A673 (cell line): Measurements from ENCODE around the gene DLG3.

ENCODE experiments used
- CTCF ChIP-seq: fragments of 300-800, 200-600 bp; sonication (generic); conservative IDR thresholded peaks from 2 replicates; pipeline ENCODE4 v1.5.1; 2017; ENCODE audit warnings: low read depth, mild to moderate bottlenecking, antibody characterized with exemption, low read length, moderate library complexity, mixed read lengths
- EZH2 ChIP-seq: fragments of 200-600 bp; sonication (generic); IDR thresholded peaks from 2 replicates; pipeline ENCODE4 v1.6.1; 2017; ENCODE audit warnings: borderline replicate concordance, low read depth, mild to moderate bottlenecking, mixed read lengths, antibody characterized with exemption, low read length; ENCODE audit not compliant: poor library complexity, severe bottlenecking

- TF ChIP-seq CTCF: no peak
- TF ChIP-seq EZH2: no peak
Measured at GRCh38 chrX:70485466-70485865, 40.8 kb downstream of the DLG3 start.
